HG03066 (cell line): ENCODE results near the gene HNRNPLL.
"Not testable (repeated sequence)": the region's sequence is repeated elsewhere in the genome, so short reads cannot be mapped to it uniquely, and the experiment has no call there.

Experiments used
- ATAC-seq: cut with Tn5 transposase; IDR thresholded peaks from one replicate; pipeline ENCODE4 v1.9.1; 2021; ENCODE audit warnings: low read depth; ENCODE audit not compliant: unreplicated experiment

Gene HNRNPLL

GRCh38 chr2:38602732-38603401, at the start of gene HNRNPLL:
HNRNPLL (minus strand) TSS chr2:38602928; CDS start chr2:38602626, 302 bp downstream.
- ATAC-seq = peak; percentile 61

DNA sequence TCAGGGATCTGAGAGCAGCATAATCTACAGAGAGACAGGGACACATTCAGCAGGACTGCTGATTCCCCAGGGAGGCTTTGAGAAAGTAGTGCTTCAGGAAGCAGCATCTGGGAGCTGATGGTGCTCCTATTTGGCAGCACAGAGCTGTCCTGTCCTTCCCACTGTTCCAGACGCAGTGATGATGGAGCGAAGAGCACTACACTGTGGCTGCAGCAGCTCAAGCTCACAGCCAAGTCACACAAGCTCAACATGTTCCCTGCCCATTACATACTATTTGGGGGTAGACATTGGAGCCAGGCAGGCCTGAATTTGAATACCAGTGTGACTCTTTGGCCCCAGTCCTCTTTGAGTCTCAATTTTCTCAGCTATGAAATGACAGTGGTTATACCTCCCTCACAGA, 48.0 kb upstream of the HNRNPLL start:
- no peak for ATAC-seq

DNA sequence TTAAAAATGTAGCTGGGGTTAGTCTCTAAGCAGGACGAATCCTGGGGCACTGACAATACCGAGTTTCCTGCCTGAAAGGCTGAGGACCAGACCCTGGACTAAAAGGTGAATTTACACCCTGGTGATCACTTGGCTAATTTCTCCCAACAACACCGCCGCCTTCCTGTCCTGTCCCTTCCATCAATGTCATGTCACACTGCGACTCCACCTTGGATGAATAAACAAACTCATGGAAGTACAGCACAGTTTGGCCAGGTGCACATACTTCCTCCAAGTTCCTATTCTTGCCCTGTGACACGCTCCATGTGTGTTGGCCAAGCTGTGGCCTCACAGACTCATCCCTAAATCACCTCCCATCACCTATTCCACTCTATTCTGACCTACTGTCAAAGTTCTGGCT, 47.3 kb upstream of the HNRNPLL start:
- no peak for ATAC-seq

- ATAC-seq = no peak
Measured at GRCh38 chr2:38649176-38649728, 46.5 kb upstream of the HNRNPLL start.

GRCh38 chr2:38648107-38648761, 45.5 kb upstream of the HNRNPLL start:
- no peak for ATAC-seq

GRCh38 chr2:38643683-38644511, 41.2 kb upstream of the HNRNPLL start:
- ATAC-seq = not testable (repeated sequence)

GRCh38 chr2:38643021-38643671, 40.4 kb upstream of the HNRNPLL start:
- no peak for ATAC-seq

DNA sequence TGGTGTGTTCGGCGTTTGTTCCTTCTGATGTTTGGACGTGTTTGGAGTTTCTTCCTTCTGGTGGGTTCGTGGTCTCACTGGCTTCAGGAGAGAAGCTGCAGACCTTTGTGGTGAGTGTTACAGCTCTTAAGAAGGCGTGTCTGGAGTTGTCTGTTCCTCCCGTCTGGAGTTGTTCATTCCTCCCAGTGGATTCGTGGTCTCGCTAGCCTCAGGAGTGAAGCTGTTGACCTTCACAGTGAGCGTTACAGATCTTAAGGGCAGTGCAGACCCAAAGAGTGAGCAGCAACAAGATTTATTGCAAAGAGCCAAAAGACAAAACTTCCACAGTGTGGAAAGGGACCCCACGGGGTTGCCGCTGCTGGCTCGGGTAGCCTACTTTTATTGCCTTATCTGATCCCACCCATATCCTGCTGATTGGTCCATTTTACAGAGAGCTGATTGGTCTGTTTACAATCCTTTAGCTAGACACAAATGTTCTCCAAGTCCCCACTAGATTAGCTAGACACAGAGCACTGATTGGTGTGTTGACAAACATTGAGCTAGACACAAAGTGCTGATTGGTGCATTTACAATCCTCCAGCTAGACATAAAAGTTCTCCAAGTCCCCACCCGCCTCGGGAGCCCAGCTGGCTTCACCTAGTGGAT, 39.8 kb upstream of the HNRNPLL start:
- not testable (repeated sequence) for ATAC-seq

- no peak for ATAC-seq
Measured at GRCh38 chr2:38636069-38636468, 33.3 kb upstream of the HNRNPLL start.

DNA sequence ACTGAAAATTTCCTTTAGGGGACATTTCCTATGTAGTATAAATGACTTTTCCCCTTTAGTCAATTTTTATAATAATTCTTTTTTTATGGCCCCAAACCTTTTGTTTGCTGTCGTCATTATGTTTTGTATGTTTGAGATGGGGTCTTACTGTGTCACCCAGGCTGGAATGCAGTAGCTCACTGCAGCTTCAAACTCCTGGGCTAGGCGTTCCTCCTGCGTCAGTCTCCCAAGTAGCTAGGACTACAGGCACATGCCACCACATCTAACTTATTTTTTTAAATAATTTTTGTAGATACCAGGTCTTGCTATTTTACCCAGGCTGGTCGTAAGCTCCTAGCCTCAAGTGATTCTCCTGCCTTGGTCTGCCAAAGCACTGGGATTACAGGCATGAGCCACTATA, 32.4 kb upstream of the HNRNPLL start:
- no peak for ATAC-seq

DNA sequence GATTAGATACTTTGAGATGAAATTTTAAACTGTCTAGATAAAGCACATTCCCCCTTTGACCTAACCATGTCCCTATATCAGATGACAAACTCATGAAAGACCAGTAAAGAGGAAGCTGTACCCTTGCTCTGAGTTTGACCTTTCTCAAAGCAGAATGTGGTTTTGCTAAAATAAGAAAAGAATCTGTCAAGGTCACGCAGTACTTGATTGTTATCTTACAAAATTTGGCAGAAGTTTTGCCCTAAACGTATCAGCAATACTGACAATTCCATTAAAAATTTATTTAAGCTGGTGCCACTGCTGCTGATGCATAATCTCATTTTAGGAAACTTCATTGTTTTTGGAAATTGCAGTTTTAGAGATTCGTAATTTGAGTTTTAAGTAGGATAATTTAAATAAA, 32.0 kb upstream of the HNRNPLL start:
- ATAC-seq = peak; percentile 86

- no peak for ATAC-seq
Measured at GRCh38 chr2:38633895-38634294, 31.2 kb upstream of the HNRNPLL start.

GRCh38 chr2:38632980-38633379, 30.3 kb upstream of the HNRNPLL start:
- no peak for ATAC-seq

- ATAC-seq = no peak
Measured at GRCh38 chr2:38631976-38632375, 29.2 kb upstream of the HNRNPLL start.

DNA sequence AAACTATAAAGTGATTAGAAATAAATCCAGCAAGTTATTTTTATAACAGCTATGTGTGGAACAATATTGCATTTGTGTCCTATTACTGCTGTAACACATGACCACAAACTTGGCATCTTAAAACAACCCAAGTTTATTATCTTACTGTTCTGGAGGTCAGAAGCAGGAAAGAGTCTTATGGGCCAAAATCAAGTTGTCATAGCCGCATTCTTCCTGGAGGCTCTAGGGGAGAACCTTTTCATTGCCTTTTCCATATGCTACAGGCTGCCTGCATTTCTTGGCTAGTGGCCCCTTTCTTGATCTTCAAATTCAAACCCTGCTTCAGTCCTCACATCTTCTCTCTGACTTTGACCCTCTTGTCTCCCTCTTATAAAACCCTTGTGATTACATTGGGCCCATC, 27.0 kb upstream of the HNRNPLL start:
- no peak for ATAC-seq

DNA sequence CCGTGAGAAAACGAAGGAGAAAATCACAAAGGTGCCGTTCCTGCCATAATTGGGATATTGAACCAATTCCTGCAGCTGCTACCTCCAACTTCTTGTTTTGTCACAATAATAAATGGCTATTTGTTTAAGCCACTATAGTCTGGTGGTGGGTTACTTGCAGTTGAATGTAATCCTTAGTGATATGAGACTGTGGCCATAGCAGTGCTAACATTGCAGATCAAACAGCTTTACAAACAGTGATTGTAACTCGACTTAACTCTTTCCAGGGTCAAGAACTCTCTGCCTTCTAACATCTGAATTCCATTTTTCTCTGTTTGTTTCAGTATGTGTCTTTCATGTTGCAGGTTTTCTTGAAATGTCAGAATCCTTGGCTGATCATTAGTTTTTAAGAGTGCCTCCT, 24.7 kb upstream of the HNRNPLL start:
- no peak for ATAC-seq

DNA sequence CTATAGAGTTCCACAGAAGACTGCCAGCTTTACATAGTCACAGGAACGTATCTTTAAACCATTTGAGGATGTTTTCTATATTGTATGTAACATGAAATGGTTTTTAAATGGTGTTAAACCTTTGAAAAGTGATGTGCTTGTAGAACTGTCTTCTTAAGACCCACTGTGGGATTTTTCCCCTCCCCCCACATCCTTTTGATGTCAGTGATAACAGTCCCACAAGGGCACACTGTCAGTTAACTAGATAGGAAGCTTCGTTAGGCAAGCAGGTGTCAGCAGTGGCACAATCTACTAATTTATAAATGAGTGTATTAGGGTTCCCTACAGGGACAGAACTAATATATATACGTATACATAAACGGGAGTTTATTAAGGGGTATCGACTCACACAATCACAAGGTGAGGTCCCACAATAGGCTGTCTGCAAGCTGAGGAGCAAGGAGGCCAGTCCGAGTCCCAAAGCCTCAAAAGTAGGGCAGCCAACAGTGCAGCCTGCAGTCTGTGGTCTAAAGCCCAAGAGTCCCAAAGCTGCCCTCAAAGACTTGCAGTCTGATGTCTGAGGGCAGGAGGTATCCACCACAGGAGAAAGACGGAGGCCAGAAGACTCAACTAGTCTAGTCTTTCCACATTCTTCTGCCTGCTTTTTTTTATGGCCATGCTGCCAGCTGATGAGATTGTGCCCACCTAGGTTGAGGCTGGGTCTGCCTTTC, 23.8 kb upstream of the HNRNPLL start:
- ATAC-seq = no peak

DNA sequence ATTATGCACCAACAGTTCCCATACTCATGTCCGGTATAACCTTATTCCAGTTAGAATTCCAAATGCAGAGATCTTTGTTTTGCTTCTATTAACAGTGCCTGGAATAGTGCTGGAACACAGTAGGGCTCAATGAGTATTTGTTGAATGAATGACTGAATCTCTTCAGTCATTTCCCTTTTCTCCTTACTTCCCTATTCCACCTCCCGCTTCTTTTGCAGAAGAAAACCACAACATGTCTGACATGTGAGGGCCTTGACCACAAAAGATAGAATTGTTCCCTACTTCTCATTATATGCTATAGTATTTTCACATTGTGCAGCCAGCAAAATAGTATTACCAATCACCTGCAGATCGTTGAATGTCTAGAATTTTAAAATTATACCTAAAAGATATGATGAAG, 19.5 kb upstream of the HNRNPLL start:
- ATAC-seq = no peak

DNA sequence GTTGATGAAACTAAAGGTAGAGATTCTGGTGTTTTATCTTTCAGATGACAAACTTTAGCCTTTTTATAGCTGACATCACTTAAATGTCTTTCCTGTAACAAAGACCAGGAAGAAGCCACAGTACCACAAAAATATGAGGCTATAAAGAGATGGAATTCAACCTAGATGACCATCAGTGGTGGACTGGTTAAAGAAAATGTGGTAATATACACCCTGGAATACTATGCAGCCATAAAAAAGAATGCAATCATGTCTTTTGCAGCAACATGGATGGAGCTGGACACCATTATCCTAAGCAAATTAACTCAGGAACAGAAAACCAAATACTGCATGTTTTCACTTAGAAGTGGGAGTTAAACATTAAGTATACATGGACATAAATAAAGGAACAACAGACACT, 18.3 kb upstream of the HNRNPLL start:
- ATAC-seq = no peak
